GM19324 (cell line): ENCODE measurements around the gene ZIC2.

ENCODE experiments used
- ATAC-seq: cut with Tn5 transposase; IDR thresholded peaks from one replicate; pipeline ENCODE4 v1.9.1; 2021; ENCODE audit warnings: mild to moderate bottlenecking, moderate library complexity; ENCODE audit not compliant: unreplicated experiment, low FRiP score

The ZIC2 gene

GRCh38 chr13:99959127-99959539 is 22.5 kb upstream of the ZIC2 start:
- ATAC-seq = no peak

GRCh38 chr13:99959540-99960230 is 21.9 kb upstream of the ZIC2 start:
- ATAC-seq = no peak

- no peak for ATAC-seq
Observed at GRCh38 chr13:99960663-99961311, 20.8 kb upstream of the ZIC2 start.

- ATAC-seq = no peak
Observed at GRCh38 chr13:99961636-99962035, 19.9 kb upstream of the ZIC2 start.

GRCh38 chr13:99962242-99962641 is 19.3 kb upstream of the ZIC2 start:
- ATAC-seq = no peak

- no peak for ATAC-seq
Observed at GRCh38 chr13:99963816-99964339, 17.7 kb upstream of the ZIC2 start.

- ATAC-seq = no peak
Observed at GRCh38 chr13:99965329-99966000, 16.1 kb upstream of the ZIC2 start.

GRCh38 chr13:99966064-99966805 is 15.3 kb upstream of the ZIC2 start:
- no peak for ATAC-seq

GRCh38 chr13:99967498-99967868 is 14.1 kb upstream of the ZIC2 start:
- no peak for ATAC-seq

GRCh38 chr13:99967869-99968520 is 13.6 kb upstream of the ZIC2 start:
- ATAC-seq = no peak

GRCh38 chr13:99968521-99969452 is 12.8 kb upstream of the ZIC2 start:
- no peak for ATAC-seq

- no peak for ATAC-seq
Observed at GRCh38 chr13:99969453-99969918, 12.1 kb upstream of the ZIC2 start.

- no peak for ATAC-seq
Observed at GRCh38 chr13:99969919-99970650, 11.5 kb upstream of the ZIC2 start.

GRCh38 chr13:99970651-99971575 is 10.7 kb upstream of the ZIC2 start:
- ATAC-seq = no peak

GRCh38 chr13:99971576-99972189 is 9.9 kb upstream of the ZIC2 start, which contains the start of gene ZIC5:
Gene ZIC5, minus strand, starts transcription at chr13:99971767. Its CDS starts 164 bp downstream, at chr13:99971603.
- ATAC-seq = no peak

GRCh38 chr13:99972190-99972731 is 9.3 kb upstream of the ZIC2 start:
- no peak for ATAC-seq
